H1 (cell line): ENCODE data around the gene CCSER2. TPM values are rescaled to one million over a fixed set of nuclear protein-coding genes. Genes with fewer than 3 reads are reported as not detected.

ENCODE experiments used
- CHD7 ChIP-seq: fragments of 300-600 bp; sonication (generic); IDR thresholded peaks from 2 replicates; pipeline ENCODE4 v1.7.1; 2012; ENCODE audit warnings: low read length, moderate library complexity, mild to moderate bottlenecking, inconsistent platforms; ENCODE audit not compliant: insufficient replicate concordance
- CREB1 ChIP-seq: IDR thresholded peaks from 2 replicates; pipeline ENCODE4 v1.6.1; 2012; ENCODE audit warnings: inconsistent platforms
- CTCF ChIP-seq, 3 experiments: IDR thresholded peaks; 1 replicate in 2 of 3; 2 replicates in 1 of 3; pipeline versions ENCODE4 v1.5.1 to v1.6.1; 2011; ENCODE audit warnings: low read length in 3 of 3, mild to moderate bottlenecking in 3 of 3, inconsistent platforms in 2 of 3, low read depth in 1 of 3, moderate library complexity in 1 of 3; ENCODE audit not compliant: insufficient read depth in 1 of 3; ENCODE audit errors: control extremely low read depth in 1 of 3
- RAD21 ChIP-seq, 2 experiments: IDR thresholded peaks in 1 of 2; conservative IDR thresholded peaks in 1 of 2; 2 replicates each; pipeline ENCODE4 v1.6.1; 2011; ENCODE audit warnings: low read depth in 2 of 2, low read length in 2 of 2, improper control_type of control experiment in 1 of 2, inconsistent platforms in 1 of 2, mild to moderate bottlenecking in 1 of 2, moderate library complexity in 1 of 2
- RNF2 ChIP-seq: fragments of 200-900, 300-1000 bp; sonication (generic); IDR thresholded peaks from 2 replicates; pipeline ENCODE4 v1.7.1; 2016; ENCODE audit warnings: borderline replicate concordance, low read depth, mild to moderate bottlenecking, antibody characterized with exemption, low read length; ENCODE audit not compliant: poor library complexity, severe bottlenecking; ENCODE audit errors: missing control alignments
- SIX5 ChIP-seq: IDR thresholded peaks from 2 replicates; pipeline ENCODE4 v1.6.1; 2011; ENCODE audit warnings: mild to moderate bottlenecking, low read depth, low read length
- SRF ChIP-seq: IDR thresholded peaks from 2 replicates; pipeline ENCODE4 v1.6.1; 2011; ENCODE audit warnings: mild to moderate bottlenecking, low read depth, low read length, moderate library complexity
- polyA plus RNA-seq, 7 experiments: library from polyadenylated mRNA; depleted of rRNA in 3 of 7; stranded (reverse) in 5 of 7; unstranded in 2 of 7; fragments of >200 nt in 5 of 7; fragments of 200-250 nt in 2 of 7; gene quantifications; 1 replicate in 5 of 7; 2 replicates in 1 of 7; 4 replicates in 1 of 7; pipeline versions ENCODE4 v1.2.1 to v1.2.3, GENCODE V29; 2011 to 2013; ENCODE audit warnings: missing spikeins in 2 of 7, mixed read lengths in 2 of 7
- total RNA-seq: library from RNA; stranded (reverse); fragmentation: NEBNext Ultra II Directional; extraction: Animal tissue kit (Norgen Biotek cat#: 25700); gene quantifications from 2 replicates; pipeline ENCODE4 v1.2.1, GENCODE V29; 2021

The CCSER2 gene
- total and polyA plus RNA-seq, 2 of the 8 experiments (the other 6 are each of a cell fraction or from before 2014, with no cell fraction given), result 6.9 to 30.5 TPM

GRCh38 chr10:84352251-84352842 lies 24.0 kb downstream of the CCSER2 start (continued):
- TF ChIP-seq CHD7 (no peak), SIX5 (no peak), RNF2 (no peak), RAD21 (IDR thresholded peaks at IDR 0.05 in 1 of 2, conservative IDR thresholded peaks at IDR 0.05 in 1 of 2; ENCODE audit: low read depth in 2 of 2, low read length in 2 of 2) (peak; percentile 73 to 83), CREB1 (no peak; the same call in 1 of the 2 replicates), SRF (no peak), CTCF (IDR thresholded peaks at IDR 0.05; ENCODE audit: control extremely low read depth in 1 of 3, insufficient read depth in 1 of 3, low read depth in 1 of 3, low read length in 3 of 3) (peak; percentile 73 to 92 (median 88))
